ENCODE results near the gene TGIF2. TPM values are rescaled to one million over a fixed set of nuclear protein-coding genes. Genes with fewer than 3 reads are reported as not detected.
"Not testable (repeated sequence)": the region's sequence is repeated elsewhere in the genome, so short reads cannot be mapped to it uniquely, and the experiment has no call there.

The TGIF2 gene
- polyA plus RNA-seq, 1 donor: 24.1 TPM

DNA sequence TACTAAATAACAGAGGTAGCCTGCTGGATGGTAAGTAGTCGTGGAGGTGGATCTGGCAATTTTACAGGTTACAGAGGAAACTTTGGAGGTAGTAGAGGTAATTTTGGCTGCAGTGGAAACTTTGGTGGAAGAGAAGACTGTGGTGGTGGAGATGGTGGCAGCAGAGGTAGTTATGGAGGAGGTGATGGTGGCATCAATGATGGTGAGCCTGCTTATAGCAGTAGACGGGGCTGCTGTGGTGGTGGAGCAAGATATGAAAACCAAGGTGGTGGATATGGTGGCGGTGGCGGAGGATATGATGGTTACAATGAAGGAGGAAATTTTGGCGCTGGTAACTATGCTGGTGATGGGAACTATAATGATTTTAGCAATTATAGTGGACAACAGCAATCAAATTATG, 47.5 kb downstream of the TGIF2 start:
- DNase-seq: no peak

DNA sequence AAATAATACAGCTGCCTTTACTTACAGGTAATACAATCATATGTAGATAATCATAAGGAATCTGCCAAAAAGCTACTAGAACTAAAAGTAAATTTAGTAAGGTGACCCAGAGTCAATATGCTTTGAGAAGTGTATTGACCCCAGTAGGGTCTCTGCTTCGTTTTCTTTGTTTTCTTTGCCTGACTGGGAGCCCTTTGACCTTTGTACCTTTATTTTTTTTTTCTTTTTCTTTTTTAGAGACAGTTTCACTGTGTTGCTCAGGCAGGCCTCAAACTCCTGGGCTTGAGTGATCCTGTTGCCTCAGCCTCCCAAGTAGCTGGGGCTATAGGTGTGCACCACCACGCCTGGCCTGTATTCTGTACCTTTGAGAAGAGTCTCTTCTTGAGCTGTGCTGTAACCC, 50.0 kb downstream of the TGIF2 start:
- no peak for DNase-seq

DNA sequence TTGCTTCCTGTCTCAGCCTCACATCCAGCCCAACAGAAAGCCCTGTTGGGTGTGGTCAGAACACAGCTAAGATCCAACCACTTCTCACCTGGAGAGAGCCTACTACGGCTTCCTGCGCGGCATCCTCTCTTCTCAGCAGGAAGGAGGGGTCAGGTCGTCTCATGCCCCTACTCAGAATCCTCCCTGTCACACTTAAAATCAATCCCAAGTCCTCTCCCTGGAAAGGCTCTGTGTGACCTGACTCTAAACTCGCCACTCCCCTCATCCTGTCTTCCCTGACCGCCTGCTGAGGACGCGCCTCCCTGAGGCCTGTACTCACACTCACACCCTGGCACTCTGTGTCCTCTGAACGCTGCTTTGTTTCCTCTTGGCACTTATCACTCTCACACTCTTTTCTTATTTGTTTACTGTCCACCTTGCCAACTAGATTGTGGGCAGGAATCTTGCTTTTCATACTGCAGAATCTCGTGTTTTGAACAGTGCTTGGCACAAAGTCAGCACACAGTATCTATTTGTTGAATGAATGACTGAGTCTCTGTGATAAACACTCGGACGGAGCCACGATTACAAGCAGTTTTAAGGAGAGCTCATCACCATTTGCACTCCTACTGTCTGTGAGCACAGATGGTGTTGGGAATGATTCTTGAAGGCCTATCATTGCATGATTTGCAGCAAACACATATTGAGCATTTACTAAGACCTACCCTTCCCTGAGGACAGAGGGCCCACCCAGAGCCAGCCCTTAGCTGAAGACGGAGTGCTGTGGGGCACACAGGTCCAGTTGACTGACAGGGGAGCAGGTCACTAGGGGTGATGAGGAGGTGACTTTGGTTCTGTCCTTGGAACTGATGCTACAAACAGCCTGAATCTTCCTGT, 50.9 kb downstream of the TGIF2 start:
- DNase-seq: no peak

DNA sequence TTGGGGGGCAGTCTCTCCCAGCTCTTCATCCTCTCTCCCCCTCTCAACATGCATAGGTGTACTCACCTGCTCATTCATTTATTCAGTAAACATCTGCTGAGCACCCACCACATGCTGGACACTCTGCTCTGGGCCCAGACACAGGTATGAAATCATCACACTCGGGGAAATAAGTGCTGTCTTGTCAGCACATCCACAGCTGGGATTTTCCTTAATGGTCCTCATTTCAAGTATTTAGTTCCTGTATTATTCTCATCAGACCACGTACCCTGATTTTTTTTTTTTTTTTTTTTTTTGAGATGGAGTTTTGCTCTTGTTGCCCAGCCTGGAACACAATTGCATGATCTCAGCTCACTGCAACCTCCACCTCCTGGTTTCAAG, 51.5 kb downstream of the TGIF2 start:
- no peak for DNase-seq

DNA sequence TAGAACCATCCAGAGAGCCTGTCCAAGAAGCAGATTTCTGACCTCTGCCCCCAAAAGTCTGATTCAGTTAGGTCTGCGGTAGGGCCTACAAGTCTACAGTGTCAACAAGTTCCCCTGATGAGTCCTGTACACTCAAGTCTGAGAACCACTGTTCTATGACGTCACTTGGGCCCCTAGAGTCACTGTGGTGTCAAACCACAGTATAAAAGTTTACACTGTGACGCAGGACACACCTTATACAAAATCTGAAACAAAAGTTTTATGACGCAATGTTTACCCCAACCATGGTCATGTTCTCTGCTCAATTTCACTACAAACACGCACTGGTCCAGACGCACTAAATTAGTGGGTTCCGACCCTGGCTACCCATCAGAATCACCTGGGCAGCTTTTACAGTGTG, 54.7 kb downstream of the TGIF2 start:
- no peak for DNase-seq

DNA sequence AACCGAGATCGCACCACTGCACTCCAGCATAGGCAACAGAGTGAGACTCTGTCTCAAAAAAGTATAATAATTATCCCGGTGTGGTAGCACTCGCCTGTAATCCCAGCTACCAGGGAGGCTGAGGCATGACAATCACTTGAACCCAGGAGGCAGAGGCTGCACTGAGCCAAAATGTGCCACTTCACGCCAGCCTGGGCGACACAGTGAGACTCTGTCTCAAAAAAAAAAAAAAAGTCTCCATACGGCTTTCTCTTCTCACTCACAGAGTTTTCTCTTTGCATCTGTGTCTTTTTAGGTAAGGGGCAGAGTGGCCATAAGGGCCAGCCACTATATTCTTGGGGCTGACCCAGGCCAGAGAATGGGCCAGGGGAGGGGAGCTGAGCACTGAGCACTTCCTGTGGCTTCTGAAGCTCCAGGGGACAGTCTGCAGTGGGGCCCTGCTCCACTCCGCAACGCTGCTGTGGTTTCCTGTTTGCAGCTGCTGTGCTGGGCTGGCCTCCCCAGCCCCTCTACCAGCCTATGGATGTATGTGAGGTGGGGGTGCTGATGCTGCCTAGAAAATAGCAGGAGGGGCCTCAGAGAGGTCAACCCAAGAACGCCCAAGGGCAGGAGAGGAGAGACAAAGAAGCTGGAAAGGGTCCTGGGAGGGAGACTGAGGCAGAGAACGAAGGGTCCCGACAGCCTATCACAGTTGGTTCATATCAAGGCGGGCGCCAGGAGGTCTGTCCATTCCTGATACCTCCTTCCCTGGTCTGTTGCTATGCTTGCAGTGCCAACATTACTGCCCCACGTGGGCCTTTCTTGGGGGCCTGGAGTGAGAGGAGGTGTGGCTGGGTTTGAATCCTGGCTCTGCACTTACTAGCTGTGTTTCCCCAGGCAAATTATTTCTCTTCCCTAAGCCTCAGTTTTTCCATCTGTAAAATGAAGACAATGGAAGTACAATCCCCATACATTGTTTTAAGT, 56.6 kb downstream of the TGIF2 start:
- DNase-seq: no peak

DNA sequence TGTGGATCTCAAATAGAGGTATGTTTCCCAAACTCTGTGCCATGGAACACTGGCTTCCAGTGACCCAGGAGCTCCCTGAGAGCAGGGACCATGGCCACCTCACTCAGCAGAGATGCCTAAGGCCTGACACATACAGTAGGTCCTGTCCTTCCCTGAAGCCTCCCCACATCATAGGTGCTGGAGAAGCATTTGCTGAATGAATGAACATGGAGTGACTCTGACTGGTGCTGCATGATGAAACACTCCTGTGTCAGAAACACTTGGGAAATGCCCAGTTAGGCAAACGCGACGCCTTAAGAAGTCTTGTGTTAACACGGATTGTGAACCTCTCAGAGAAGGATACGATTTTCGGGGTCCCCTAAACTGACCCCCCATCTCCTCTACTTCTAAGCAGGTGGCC, 58.2 kb downstream of the TGIF2 start:
- DNase-seq: no peak

DNA sequence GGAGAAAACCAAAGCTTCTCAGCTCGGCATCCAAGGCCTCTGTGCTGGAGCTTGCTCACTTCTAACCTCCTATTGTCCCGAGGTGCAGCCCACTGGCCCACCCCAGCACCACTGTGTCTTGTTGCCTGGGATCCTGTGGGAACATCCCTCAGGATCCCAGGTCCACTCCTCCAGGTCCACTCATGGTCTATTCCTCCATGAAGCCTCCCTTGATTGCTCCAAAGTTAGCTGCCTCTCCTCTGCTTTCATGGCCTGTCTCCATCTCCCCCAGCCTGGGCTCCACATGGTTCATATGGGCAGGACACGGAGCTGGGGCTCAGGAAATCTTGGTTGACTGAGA, 58.7 kb downstream of the TGIF2 start:
- DNase-seq: no peak

DNA sequence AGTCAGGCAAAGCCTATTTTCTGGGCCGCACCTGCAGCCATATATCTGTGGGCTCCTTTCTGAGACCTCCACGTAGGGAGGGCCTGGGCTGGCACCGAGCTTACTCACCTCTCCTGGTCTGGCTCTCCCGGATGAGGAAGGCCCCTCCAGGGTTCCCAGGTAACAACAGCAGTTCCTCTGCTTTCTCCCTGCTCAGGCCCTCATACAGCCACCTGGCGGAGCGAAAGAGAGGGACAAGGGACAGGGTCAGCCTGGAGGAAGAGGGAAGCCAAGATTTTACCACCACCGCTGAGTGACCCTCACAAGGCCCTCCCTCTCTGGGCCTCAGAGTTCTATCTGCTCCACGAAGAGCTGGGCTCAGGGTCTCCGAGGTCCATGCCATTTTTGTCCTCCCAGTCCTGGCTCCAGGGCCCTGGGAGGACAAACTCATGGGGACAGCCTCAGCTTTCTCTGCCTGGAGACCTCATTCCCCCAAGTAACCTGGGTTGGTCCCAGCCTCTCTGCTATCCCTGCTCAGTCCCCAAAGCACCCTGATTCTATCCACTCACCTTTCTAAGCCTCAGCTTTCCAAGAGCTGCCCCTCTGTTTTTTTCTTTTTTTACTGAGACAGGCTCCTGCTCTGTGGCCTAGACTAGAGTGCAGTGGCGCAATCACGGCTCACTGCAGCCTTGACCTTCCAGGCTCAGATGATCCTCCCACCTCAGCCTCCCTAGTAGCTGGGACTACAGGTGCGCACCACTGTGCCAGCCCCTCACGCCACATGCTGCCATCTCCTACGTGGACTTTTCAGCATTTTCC, 59.3 kb downstream of the TGIF2 start:
- no peak for DNase-seq

DNA sequence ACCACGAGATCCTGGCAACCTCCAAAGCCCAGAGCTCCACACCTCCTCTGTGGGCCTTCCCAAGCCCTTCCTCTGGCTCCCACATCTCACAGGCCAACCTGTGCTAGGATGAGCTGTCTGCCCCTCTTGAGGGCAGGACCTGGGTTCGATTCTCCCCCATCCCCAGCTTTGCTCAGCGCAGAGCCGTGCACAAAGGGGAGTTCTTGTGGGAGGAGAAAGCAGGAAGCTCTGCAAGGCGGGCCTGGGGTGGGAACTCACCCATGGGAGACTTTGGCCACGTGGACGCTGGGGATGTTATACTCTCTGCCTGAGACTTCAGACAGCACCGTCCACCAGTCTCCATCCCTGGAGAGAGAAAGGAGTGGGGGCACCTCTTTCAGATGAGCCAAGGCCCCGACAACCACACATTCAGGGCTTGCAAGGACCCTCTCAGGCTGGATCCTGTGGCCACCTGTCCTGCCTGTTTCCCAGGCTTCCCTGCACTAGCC, 59.9 kb downstream of the TGIF2 start:
- no peak for DNase-seq

DNA sequence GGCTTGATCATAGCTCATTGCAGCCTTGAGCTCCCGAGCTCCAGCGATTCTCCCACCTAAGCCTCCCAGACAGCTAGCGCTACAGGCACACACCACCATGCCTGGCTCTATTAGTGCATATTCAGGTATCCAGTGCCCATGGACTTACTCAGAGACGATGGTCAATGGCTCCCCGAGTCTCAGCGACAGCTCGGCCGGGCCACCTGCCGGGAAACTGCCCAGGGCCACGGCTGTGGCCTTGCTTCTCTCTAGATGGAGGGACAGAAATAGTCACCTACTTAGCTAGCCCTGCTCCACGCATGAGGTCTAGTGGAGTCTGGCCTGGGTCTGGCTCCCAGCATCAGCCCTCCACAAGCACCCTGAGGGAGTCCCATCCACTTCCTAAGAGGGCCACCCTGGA, 60.9 kb downstream of the TGIF2 start:
- DNase-seq: no peak

DNA sequence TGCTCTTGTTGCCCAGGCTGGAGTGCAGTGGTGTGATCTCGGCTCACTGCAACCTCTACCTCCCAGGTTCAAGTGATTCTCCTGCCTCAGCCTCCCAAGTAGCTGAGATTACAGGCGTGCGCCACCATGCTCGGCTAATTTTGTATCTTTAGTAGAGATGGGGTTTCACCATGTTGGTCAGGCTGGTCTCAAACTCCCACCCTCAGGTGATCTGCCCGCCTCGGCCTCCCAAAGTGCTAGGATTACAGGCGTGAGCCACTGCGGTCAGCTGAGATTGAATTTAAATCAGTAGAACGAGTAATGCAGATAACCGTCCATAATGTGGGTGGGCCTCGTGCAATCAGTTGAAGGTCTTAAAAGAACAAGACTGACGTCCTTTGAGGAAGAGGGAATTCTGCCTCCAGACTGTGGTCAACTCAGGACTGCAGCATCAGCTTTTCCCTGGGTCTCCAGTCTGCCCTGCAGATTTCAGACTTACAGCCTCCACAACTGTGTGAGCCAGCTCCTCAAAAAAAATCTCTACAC, 65.5 kb downstream of the TGIF2 start:
- DNase-seq: not testable (repeated sequence)

DNA sequence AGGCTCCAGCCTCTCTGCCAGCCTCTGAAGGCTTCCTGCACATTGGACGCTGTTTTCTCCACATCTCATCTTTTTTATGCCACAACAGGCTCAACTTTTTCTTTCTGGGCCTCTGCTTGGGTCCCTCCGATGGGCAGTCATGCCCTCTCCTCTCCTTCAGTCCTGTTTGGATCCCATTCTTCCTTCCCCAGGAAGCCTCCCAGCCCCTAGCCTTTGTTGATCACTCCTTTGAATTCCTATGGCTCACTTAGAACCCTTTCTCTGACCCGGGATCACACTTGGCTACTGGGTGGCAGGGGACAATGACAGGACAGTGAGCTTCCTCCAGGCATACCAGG, 68.1 kb downstream of the TGIF2 start:
- no peak for DNase-seq

DNA sequence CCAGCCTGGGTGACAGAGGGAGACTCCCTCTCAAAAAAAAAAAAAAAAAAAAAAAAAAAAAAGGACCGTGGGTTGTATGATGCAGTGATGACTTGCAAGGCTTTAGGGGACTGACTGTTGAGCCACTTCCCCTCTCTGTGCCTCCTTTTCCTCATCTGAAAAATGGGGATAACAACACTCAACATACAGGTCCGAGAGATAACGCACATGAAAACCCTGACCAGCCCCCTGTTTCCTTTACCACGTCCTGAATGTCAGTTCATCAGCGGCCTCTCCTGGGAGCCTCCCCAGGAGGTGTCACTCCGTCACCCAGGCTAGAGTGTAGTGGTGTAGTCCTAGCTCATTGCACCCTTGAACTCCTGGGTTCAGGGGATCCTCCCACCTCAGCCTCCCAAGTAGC, 68.7 kb downstream of the TGIF2 start:
- DNase-seq: no peak

Other genes starting within 250 kb of the TGIF2 start
- gene MYL9, start 32.1 kb upstream of the TGIF2 start, polyA plus RNA-seq (ENCODE audit: insufficient read length): 551 TPM
- 41.2 TPM for gene RAB5IF, start 32.2 kb downstream of the TGIF2 start, polyA plus RNA-seq (ENCODE audit: insufficient read length)
- 0.13 TPM for gene SLA2, start 72.6 kb downstream of the TGIF2 start, polyA plus RNA-seq (ENCODE audit: insufficient read length)
- gene NDRG3, start 172.5 kb downstream of the TGIF2 start, polyA plus RNA-seq (ENCODE audit: insufficient read length): 15.8 TPM
- 7.2 TPM for gene DSN1, start 200.2 kb downstream of the TGIF2 start, polyA plus RNA-seq (ENCODE audit: insufficient read length)